Measurements from ENCODE around the gene CD19. TPM values are rescaled to one million over a fixed set of nuclear protein-coding genes. Genes with fewer than 3 reads are reported as not detected.
"Not testable (repeated sequence)": the region's sequence is repeated elsewhere in the genome, so short reads cannot be mapped to it uniquely, and the experiment has no call there.

The CD19 gene
- polyA plus RNA-seq (ENCODE audit: insufficient read length in 4 of 4) = 1 to 10 TPM; 1.3 to 5.3 (median 3.7) TPM

DNA sequence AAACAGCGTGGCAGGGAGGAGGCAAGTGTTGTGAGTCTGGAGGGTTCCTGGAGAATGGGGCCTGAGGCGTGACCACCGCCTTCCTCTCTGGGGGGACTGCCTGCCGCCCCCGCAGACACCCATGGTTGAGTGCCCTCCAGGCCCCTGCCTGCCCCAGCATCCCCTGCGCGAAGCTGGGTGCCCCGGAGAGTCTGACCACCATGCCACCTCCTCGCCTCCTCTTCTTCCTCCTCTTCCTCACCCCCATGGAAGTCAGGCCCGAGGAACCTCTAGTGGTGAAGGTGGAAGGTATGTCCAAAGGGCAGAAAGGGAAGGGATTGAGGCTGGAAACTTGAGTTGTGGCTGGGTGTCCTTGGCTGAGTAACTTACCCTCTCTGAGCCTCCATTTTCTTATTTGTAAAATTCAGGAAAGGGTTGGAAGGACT lies at the start of gene CD19:
Gene CD19, plus strand, starts transcription at position 171 of the 425 bp plus-strand sequence. Its CDS starts 30 bp downstream, at position 201.
- DNase-seq (ENCODE audit: low read depth in 4 of 4, low spot score in 3 of 4) = no peak

DNA sequence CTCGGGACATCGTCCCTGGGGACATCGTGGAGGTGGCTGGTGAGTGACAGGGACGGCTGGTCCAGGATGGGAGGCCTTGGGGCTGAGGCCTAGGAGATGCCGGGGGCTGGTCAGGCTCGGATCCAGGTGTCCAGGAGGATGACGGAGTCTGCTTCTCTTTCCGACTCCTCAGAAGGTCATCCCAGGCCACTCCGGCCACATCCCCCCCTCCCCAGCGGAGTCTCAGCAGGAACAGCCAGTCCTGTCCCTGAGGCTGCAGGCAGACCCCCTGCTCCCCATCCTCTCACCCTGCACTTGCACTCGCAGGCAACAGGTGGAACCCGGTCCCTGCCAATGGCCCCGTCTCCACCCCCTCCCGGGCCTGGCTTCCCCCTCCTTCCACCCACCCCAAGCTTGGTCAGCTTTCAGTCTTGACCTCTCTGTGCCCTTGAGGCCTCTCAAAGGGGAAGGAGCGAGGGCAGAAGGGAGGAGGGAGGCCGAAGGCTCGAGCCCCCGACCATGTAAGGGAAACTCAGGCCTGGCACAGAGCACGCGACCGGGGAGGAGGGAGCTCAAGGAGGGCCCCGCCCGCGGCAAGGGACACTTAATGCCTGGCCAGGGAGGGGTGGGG lies 49.1 kb upstream of the CD19 start:
- DNase-seq (ENCODE audit: low read depth in 4 of 4, low spot score in 3 of 4) = peak in 1 of 4 donors; percentile 49

DNA sequence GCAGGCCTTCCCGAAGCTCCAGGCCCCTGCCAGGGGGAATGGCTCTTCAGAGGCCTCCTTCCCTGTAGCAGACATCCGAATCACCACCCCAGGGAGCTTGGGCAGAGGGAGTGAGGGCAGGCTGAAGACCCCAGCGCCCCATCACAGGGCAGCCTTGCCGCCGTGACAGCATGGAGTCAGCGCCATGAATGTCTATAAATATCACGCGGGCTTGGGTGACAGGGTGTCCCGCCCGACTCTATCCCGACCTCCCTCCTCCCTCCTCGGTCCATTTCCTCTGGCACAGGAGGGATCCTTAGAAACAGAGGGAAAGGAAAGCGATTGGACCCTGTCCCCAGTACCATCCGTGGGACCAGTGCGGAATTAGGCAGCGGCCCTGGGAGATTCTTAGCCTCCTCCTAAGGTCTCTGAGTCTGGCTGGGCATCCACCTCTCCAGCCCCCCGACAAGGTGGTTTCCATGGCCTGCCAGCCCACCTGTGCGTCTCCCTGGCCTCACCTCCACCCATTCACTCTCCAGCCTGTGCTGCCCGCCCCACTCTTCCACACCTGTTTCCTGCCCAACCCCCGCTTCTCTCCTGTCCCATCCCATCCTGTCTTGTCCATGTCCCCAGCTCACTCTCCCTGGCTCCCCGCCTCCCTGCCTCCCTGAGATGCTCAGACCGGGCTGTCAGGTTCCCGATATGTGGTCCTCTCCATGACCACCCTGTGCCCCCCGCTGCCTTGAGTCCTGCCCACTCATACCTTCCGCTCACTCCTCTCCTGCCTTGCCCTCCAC lies 48.4 kb upstream of the CD19 start:
- no peak for DNase-seq (ENCODE audit: low read depth in 4 of 4, low spot score in 3 of 4)

DNA sequence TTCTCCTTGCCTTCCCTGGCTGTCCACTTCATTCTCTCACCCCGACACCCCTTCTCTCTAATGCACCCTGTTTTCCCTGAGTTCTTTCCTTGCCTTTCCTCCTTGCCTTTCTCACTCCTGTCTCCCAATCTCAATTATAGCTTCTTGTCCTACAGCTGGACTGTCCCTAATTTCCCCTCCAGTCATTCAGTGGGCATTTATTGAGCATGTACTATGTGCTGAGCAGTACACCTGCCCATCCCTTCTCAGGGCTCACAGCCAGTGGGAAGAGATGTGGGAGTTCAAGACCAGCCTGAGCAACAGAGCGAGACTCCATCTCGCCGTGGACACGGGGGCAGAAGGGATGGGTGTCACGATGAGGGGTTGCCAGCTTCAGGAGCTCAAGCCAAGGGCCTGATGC lies 47.7 kb upstream of the CD19 start:
- no peak for DNase-seq (ENCODE audit: low read depth in 4 of 4, low spot score in 3 of 4)

DNA sequence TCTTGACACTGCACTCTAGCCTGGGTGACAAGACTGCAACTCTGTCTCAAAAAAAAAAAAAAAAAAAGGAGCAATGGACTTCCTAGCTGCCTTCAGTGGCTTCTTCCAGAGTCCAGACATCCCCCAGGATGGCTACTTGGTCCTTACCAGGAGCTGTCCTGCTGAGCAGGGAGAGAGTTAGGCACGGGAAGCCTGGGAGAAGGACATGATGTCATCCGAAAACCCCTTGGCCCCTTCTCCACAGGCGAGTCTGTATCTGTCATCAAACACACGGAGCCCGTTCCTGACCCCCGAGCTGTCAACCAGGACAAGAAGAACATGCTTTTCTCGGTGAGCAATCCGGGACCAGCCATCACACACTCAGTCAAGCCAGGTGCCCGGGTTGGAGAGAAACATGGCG lies 44.8 kb upstream of the CD19 start:
- no peak for DNase-seq (ENCODE audit: low read depth in 4 of 4, low spot score in 3 of 4)

DNA sequence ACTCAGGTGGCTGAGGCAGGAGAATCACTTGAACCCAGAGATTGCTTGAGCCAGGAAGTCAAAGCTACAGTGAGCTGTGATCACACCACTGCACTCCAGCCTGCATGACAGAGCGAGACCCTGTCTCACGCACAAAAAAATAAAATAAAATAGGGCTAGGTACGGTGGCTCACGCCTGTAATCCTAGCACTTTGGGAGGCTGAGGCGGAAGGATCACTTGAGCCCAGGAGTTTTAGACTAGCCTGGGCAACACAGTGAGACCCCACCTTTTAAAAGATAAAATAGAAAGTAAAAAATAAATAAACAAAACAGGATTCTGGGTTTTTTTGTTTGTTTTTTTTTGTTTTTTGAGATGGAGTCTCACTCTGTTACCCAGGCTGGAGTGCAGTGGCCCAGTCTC lies 41.4 kb upstream of the CD19 start:
- not testable (repeated sequence) for DNase-seq (ENCODE audit: low read depth in 4 of 4, low spot score in 3 of 4)

DNA sequence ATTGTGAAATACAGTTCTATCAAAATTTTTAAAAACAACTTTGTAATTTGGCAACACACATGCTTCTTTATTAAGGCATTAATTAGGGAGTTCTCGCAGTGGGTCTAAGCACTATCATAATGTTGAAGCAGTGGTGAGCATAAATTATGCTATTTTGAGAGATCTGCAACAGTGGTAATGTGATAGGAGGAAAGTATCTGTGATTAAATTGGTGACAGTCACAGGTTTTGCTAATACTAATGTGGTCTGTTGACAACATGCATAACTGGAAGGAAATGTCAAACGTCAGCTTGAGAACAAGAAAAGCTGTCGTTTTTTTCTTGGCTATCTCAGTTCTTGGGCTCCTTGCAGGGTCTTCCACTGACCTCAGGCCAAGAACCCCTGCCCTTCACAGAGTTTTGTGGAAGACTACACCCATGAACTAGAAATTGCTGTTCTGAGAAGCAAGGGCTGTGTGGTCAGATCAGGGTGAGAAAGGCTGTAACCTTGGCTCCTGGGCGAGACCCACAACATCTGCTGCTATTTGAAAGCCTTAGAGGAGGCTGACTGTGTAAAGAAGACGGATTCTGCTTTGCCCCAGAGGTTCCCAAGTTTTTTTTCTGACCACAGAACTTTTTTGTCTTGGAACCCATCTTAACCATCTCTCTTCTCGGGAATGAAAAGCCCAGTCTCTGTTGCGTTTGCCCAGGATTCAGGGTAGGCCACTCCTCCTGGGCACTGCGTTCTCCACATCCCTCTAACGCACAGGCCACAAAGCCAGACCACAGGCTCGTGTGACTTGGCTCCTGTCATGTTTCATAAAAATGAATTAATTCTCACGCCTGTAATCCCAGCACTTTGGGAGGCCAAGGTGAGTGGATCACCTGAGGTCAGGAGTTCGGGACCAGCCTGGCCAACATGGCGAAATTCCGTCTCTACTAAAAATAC lies 39.5 kb upstream of the CD19 start:
- DNase-seq (ENCODE audit: low read depth in 4 of 4, low spot score in 3 of 4) = no peak

DNA sequence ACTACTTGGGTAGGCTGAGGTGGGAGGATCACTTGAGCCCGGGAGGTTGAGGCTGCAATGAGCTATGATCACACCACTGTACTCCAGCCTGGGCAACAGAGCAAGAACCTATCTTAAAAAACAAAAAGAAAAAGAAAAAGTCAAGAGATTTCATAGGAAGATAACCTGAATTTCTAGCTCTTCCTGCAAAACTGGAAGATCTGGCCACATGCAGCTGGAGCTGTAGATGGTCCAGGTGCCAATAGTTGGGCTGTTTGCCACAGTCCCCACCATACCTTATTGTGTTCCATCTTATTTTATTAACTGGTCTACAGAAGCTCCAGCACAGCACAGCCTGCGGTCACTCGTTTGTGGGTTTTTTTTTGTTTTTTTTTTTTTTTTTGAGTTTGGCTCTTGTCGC lies 38.5 kb upstream of the CD19 start:
- no peak for DNase-seq (ENCODE audit: low read depth in 4 of 4, low spot score in 3 of 4)

DNA sequence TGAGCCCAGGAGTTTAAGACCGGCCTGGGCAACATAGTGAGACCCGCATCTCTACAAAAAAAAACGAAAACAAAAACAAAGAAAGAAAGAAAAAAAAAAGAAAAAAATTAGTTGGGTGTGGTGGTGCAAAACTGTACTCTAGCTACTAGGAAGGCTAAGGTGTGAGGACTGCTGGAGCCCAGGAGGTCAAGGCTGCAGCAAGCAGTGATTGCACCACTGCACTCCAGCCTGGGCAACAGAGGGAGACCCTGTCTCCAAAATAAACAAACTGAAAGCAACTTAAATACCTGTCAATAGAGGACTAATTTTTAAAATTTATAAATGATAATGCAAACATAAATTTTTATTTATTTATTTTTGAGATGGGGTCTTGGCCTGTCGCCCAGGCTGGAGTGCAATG lies 36.2 kb upstream of the CD19 start:
- no peak for DNase-seq (ENCODE audit: low read depth in 4 of 4, low spot score in 3 of 4)

DNA sequence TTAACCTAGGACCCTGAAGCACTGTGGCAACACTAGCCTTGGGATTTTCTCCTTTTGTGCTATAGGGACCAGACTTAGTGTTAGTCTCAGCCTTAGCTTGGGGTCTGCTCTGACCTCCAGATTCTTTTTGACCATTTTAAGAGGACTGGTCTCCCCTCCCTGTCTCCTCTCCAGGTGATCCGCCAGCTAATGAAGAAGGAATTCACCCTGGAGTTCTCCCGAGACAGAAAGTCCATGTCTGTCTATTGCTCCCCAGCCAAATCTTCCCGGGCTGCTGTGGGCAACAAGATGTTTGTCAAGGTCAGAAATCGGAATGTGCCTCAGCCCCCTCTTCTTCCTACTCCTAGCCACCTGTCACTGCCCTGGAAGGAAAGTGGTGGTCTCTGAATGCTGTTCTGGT lies 33.9 kb upstream of the CD19 start:
- no peak for DNase-seq (ENCODE audit: low read depth in 4 of 4, low spot score in 3 of 4)

DNA sequence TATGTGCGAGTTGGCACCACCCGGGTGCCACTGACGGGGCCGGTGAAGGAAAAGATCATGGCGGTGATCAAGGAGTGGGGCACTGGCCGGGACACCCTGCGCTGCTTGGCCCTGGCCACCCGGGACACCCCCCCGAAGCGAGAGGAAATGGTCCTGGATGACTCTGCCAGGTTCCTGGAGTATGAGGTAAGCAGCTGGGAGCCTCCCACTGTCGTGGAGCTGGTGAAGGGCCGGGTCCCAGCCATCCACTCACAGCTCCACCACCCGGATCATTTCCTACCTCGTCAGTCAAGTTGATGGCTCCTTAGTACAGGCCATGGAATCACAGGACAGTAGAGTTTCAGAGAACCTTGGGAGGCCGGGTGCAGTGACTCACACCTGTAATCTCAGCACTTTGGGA lies 33.5 kb upstream of the CD19 start:
- no peak for DNase-seq (ENCODE audit: low read depth in 4 of 4, low spot score in 3 of 4)

DNA sequence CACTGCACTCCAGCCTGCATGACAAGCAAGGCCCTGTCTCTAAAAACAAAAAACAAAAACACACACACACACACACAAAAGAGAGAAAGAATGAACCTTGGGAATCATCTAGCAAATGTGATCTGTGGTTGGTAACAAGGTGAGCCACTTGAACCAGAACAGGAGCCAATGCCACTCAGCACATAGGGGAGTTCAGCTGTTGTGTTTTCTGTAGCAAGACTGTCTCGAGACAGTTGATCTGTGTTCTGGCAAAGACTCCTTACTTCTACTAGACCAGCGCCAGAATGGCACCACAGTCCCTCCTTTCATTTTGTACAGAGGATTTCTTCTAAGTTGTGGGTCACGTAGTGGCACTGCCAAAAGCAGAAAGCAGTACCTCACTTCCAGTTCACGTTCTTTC lies 32.8 kb upstream of the CD19 start:
- DNase-seq (ENCODE audit: low read depth in 4 of 4, low spot score in 3 of 4) = no peak

DNA sequence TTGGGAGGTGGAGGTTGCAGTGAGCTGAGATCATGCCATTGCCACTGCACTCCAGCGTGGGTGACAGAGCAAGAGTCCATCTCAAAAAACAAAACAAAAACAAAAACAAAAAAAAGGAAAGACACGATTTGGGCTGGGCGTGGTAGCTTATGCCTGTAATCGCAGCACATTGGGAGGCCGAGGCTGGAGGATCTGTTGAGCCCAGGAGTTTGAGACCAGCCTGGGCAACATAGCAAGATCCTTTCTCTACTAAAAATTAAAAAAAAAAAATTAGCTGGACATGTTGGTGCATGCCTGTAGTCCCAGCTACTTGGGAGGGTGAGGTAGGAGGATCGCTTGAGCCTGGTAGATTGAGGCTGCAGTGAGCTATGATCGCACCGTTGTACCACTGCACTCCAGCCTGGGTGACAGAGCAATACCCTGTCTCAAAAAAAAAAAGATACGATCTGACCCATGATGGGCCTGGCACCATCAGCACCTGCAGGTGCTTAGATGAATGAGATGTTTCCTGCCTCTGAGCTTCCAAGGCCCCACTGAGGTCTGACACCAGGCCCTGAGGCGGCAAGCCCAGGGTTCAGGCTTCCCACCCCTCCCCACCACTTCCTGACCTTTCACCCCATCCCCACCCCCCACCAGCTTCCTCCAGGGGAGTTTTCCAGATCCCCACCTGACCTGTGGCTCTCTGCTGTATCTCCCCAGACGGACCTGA lies 31.7 kb upstream of the CD19 start:
- DNase-seq (ENCODE audit: low read depth in 4 of 4, low spot score in 3 of 4) = no peak

DNA sequence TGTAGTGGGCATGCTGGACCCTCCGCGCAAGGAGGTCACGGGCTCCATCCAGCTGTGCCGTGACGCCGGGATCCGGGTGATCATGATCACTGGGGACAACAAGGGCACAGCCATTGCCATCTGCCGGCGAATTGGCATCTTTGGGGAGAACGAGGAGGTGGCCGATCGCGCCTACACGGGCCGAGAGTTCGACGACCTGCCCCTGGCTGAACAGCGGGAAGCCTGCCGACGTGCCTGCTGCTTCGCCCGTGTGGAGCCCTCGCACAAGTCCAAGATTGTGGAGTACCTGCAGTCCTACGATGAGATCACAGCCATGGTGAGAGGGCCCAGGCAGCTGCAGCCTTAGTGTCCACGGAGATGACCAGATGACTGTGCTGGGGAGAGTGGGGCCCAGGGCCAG lies 31.2 kb upstream of the CD19 start:
- no peak for DNase-seq (ENCODE audit: low read depth in 4 of 4, low spot score in 3 of 4)

DNA sequence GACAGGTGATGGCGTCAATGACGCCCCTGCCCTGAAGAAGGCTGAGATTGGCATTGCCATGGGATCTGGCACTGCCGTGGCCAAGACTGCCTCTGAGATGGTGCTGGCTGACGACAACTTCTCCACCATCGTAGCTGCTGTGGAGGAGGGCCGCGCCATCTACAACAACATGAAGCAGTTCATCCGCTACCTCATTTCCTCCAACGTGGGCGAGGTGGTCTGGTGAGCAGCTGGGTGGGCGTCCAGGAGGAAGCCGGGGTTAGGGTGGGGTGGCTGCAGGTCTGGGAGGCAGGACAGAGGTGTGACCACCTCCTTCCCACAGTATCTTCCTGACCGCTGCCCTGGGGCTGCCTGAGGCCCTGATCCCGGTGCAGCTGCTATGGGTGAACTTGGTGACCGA lies 29.9 kb upstream of the CD19 start:
- DNase-seq (ENCODE audit: low read depth in 4 of 4, low spot score in 3 of 4) = no peak

DNA sequence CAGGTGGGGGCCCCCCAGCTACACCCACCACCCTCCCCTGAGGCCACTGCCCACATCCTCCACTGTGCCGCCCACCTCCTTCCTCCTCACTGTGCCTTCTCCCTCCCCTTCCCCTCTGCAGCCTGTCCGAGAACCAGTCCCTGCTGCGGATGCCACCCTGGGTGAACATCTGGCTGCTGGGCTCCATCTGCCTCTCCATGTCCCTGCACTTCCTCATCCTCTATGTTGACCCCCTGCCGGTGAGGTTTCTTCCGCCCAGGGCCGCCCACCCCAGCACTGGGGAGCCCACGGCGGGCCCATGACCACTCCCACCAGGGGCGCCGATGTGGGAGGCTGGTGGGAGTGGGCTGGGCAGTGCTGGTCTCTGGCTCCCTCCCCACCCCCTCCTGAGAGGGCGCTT lies 28.9 kb upstream of the CD19 start:
- DNase-seq (ENCODE audit: low read depth in 4 of 4, low spot score in 3 of 4) = no peak

DNA sequence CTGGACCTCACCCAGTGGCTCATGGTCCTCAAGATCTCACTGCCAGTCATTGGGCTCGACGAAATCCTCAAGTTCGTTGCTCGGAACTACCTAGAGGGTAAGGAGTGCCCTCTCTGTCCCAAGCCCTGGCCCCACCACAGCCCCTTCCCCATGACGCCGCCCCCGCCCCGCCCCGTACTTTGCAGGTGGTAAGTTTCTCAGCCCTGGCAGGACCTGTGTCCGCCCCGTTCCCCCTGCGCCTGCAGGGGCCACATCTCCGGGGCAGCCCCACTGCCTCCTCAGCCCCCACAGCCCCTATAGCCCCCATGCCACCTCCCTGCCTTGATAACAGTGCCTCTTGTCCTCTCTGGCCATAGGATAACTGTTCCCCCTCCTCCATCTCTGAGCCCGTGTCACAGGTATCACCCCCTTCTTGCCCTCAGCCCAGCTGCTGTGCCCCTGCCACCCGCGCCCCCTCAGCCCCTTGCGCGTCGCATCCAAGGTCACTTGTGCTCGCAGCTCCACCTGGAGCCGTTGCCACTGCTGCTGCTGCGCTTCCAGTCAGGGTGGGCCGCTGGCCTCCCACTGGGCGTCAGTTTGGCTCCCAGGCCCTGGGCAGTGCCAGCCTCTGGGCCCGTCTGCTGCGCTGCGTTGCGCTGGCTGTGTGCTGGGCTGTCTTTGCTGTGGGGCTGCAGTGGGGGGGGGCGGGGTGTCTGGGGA lies 28.3 kb upstream of the CD19 start:
- DNase-seq (ENCODE audit: low read depth in 4 of 4, low spot score in 3 of 4) = no peak

DNA sequence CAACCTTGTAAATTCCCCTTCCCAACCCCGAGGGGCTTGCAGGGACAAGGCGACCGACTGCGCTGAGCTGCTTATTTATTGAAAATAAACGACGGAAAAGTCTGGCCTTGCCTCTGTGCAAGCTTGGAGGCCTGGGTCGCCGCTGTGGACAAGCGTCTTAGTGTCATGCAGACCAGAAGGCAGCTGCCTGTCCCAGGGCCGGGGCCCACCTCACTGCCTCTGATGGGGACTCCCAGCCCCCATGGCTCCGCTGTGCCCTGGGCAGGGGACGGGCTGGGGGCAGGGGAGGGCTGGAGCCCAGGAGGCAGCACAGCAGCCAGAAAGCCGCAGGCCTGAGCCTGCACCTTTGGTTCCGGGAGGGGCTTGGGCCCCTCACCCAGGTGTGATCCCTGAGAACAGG lies 27.4 kb upstream of the CD19 start:
- DNase-seq (ENCODE audit: low read depth in 4 of 4, low spot score in 3 of 4) = no peak

DNA sequence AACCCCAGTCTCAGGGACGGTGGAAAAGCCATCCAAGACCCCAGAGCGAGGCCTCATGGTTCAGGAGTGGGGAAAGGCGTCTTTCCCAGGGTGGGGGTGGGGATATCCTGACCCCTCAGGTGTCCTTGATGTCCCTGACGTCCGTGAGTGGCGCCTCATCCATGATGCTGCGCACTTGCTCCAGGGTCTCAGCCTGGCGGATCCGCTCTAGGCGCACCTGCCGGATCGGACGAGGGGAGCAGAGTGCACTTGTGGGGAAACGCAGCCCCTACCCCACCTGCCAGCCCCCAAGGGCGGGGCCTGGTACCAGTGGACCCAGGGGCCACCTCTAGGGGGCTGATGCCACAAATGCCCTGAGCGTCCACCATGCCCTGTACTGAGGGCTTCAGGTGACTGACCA lies 26.9 kb upstream of the CD19 start:
- DNase-seq (ENCODE audit: low read depth in 4 of 4, low spot score in 3 of 4) = no peak

DNA sequence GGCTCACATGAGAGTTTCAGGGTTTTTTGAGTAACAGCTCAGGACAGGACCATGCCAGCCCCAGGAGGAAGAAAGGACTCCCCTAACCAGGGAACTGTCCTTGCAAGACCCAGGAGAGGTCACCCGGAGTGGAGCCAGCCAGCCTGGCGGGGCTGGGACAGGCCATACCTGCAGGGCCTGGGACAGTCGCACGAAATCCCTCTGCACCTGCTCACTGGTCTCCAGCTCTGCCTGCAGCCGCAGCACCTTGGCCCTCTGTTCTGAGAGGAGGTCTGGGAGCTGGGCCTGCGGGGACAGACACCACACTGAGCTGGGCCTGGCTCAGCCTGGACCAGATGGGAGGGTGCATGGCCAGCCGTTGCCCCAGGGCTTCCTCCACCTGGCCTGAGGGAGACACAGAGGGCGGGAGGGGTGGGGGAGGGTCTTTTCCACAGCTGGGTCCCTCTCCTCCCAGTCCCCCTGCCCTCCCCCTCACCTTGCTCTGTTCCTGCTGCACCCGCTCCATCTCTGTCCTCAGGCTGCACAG lies 26.5 kb upstream of the CD19 start:
- DNase-seq (ENCODE audit: low read depth in 4 of 4, low spot score in 3 of 4) = no peak

All from left renal pelvis (tissue), 4 donors.